GM12875 (cell line): ENCODE measurements around the gene NCOR2.

ENCODE experiments used
- H3K4me3 ChIP-seq: one replicate; pipeline ENCODE4 v1.5.1; 2011; ENCODE audit warnings: low read depth, low read length, control low read depth
- CTCF ChIP-seq: IDR thresholded peaks from 2 replicates; pipeline ENCODE4 v1.5.1; 2011; ENCODE audit warnings: low read depth, mild to moderate bottlenecking, control low read depth, inconsistent platforms, low read length, moderate library complexity, borderline replicate concordance; ENCODE audit not compliant: insufficient read depth

Gene NCOR2

GRCh38 chr12:124610629-124611558 lies 43.5 kb upstream of the NCOR2 start:
- no peak overlapping the region for H3K4me3 ChIP-seq

GRCh38 chr12:124610021-124610612 lies 42.7 kb upstream of the NCOR2 start:
- H3K4me3 ChIP-seq: no peak overlapping the region
- no peak for TF ChIP-seq CTCF

More at GRCh38 chr12:124610629-124611558, 43.5 kb upstream of the NCOR2 start:
- TF ChIP-seq CTCF: no peak

DNA sequence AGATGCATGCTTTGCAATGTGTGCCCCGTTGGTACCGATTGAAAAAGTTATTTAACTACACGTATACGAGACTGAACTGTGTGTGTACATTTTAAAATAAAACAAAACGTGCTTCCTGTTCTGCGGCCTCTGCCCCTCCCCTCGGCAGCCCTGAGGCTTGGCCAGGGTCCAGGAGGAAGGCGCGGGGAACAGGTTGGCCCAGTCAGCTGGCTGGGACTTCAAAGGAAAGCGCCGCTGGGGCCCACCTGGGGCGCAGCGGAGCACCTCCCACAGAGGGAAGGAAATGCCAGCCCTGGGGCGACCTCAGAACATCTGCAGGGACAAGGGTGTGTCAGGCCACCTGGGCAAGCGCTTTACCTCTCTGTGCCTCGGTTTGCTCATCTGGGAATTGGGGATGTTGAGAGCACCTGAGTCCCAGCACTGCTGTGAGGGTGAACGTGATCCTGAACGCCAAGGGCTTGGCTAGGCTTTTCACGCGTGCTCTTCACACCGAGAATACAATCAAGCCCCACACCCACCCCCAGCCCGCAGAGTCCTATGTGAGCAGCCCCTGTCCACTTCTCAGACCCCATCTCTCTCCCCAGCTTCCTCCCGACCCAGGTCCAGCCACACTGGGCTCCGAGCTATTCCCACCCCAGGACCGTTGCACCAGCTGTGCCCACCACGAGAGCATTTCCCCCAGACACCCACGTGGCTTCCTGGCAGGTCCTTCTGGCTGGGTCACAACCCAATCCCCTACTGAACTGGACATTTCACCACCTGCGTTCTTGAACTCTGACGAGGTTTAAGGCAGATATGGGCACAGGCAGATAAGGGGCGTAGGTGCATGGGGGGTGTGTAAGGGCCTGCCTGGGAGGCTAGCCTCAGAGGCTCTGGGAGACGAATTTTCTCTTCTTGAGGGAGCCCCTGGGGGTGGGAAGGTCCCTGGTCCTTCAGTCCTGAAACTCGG lies 41.9 kb upstream of the NCOR2 start:
- TF ChIP-seq CTCF: no peak
- no peak overlapping the region for H3K4me3 ChIP-seq

DNA sequence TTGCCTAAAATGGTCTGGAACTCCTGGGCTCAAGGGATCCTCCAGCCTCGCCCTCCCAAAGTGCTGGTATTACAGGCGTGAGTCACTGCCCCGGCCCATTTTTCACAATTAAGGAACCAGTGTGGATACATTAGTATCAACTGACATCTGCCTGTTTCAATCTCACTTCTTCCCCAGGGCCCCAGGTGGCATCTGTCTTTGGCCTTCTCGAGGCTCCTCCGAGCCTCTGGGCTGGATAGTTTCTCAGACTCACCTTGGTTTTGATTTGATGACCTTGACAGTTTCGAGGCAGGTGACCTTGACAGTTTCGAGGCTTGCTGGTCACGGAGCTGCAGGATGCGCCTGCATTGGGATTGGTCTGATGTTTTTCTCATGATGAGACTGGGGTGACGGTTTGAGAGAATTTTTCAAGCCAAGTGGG lies 41.0 kb upstream of the NCOR2 start:
- H3K4me3 ChIP-seq: no peak overlapping the region
- no peak for TF ChIP-seq CTCF

DNA sequence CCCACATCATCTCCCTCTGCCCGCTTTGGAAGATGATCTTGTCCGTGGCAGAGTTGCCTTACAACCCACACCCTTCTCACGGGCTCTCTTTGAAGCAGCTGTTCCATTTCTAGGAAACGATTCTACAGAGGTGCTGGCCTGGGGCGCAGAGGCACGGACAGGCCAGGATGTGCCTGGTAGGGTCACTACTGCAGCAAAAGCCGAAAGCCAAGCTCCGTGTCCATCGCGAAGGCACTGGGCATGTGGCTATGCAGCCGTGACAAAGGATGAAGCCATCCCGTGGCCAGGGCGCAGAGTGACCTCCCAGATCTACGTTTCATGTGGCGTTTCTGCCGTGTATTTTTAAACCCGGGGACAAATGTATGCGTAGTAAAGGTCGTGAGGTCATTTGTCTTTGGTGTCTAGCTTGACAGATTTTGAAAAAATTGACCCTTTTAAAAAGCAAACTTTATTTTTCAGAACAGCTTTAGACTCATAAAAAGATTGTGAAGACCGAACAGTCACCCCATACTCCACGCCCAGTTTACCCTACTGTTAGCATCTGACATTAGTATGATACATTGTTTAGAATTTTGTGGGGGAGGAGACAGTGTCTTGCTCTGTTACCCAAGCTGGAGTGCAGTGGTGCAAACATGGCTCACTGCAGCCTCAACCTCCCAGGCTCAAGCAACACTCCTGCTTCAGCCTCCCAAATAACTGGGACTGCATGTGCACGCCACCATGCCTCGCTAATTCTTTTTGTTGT lies 40.4 kb upstream of the NCOR2 start:
- H3K4me3 ChIP-seq: no peak overlapping the region
- no peak for TF ChIP-seq CTCF

DNA sequence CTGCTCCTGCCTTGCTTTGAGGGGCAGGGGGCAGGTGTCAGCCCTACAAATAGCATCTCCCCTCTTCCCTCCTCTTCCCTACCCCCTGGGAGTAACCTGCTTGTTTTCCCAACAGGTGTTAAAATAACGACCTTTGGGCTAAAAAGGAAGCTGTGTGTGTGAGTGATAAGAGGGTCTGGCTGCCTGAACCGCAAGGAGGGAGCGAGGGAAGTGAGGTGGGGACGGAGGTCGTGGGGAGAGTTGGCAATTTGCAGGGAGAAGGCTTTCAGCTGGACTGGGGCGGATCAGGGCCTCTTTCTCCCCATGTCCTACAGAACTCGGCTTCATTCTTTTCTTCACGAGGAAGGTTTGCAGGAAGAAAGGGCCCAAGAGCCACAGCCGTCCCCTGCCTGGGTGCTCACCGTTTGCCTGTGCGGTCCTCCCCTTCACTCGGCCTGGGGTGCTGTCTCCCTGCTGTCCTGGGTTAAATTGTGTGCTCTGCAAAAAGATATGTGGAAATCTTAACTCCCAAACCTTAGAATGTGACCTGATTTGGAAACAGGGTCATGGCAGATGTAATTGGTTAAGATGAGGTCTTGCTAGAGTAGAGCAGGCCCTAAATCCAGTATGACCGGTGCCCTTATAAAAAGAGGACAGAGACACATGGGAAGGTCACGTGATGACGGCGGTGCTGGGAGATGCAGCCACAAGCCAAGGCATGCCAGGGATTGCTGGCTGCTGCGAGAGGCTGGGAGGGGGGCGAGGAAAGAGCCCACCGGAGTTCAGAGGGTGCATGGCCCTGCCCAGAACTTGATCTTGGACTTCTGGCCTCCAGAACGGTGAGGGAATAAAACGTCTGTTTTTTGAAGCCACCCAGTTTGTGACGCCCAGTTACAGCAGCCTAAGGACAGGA lies 38.7 kb upstream of the NCOR2 start:
- TF ChIP-seq CTCF: no peak
- H3K4me3 ChIP-seq: no peak overlapping the region
